Cardiac fibroblast (primary cell): Measurements from ENCODE around the gene LSAMP.

Source experiments
- DNase-seq, 2 donors: peaks; one replicate each; pipeline versions ENCODE4 v3.0.0 to v3.0.0-alpha.2; 2010; ENCODE audit warnings: low read depth in 2 of 2
- H3K4me3 ChIP-seq, 2 donors: replicated peaks in 1 of 2; 1 replicate in 1 of 2; 2 replicates in 1 of 2; pipeline ENCODE4 v1.5.1; 2011; ENCODE audit warnings: low read depth in 2 of 2, low read length in 2 of 2, mild to moderate bottlenecking in 2 of 2, moderate library complexity in 1 of 2
- TF ChIP-seq, protein P1 (sequence below): IDR thresholded peaks from one replicate; pipeline ENCODE4 v1.5.1; 2011; ENCODE audit warnings: low read depth, mild to moderate bottlenecking, low read length, inconsistent platforms

LSAMP gene

DNA sequence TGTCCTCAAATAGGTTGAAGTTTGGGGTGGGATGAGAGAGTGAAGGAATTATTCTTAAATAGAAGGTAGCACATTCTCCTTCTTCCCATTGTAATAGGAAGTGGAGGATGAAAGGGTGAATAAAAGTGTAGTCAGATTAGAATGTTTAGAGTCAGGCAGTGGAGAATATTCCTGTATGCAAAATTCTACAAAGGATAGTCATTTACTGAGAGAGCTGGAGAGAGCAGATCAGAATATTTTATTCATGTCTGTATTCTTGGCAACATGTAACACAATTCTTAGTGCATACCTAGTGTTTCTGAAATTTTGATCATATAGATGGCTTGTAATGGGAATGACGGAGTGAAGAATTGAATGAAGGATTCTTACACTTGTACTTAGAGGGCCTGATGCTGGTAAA, 139.1 kb downstream of the LSAMP start:
- DNase-seq, result no peak
- TF ChIP-seq, protein P1, sequence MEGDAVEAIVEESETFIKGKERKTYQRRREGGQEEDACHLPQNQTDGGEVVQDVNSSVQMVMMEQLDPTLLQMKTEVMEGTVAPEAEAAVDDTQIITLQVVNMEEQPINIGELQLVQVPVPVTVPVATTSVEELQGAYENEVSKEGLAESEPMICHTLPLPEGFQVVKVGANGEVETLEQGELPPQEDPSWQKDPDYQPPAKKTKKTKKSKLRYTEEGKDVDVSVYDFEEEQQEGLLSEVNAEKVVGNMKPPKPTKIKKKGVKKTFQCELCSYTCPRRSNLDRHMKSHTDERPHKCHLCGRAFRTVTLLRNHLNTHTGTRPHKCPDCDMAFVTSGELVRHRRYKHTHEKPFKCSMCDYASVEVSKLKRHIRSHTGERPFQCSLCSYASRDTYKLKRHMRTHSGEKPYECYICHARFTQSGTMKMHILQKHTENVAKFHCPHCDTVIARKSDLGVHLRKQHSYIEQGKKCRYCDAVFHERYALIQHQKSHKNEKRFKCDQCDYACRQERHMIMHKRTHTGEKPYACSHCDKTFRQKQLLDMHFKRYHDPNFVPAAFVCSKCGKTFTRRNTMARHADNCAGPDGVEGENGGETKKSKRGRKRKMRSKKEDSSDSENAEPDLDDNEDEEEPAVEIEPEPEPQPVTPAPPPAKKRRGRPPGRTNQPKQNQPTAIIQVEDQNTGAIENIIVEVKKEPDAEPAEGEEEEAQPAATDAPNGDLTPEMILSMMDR, result no peak
- H3K4me3 ChIP-seq, result no peak overlapping the region

DNA sequence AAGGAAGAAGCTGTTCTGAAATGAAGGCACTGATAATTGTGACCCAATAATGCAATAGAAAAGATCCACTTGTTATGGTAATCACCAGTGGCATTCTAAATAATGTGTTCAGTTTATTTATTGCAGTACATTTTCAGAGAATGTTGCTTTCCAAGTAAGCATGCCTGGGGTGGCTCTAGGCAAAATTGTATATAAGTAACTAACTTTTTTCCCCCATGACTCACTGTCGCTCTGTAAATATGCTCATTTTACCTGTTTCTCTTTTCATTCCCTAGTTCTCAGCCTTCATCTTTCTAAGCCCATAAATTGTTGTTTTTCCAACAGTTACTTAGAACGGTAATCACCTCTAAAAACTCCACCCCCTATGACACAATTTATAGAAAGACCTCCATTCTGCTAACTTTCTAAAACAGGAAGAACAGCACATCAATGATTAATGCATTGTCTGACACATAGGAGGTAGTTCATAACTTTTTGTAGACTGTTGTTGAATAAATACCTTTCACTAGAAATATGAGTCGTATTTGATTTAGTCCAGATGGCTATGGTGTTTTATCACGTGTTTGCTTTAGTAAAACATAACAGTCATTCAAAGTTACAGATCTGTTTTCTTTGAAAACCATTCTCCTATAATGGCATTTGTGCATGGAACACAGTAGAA, 143.1 kb downstream of the LSAMP start:
- TF ChIP-seq, protein P1, result no peak
- peak; percentile 24 to 25 for DNase-seq
- H3K4me3 ChIP-seq, result no peak overlapping the region

DNA sequence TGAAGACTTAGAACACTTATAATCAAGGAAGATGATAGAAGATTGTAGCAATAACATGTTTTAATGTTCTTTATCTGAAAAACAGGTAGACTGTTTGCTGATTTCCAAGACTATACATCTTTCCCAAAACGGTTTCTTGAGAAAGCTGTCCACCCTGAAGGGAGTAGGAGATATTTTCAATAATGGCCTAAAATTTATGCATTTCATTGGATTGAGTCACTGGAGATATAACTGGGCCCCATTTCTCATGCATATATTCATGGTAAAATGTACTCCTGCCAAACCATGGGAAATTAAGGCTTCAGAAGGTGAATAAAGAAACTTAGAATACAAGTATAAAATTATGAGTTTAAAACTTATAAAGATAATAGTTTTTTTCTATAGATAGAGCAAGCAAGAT, 143.9 kb downstream of the LSAMP start:
- TF ChIP-seq, protein P1, result no peak
- DNase-seq, result no peak
- H3K4me3 ChIP-seq, result no peak overlapping the region

DNA sequence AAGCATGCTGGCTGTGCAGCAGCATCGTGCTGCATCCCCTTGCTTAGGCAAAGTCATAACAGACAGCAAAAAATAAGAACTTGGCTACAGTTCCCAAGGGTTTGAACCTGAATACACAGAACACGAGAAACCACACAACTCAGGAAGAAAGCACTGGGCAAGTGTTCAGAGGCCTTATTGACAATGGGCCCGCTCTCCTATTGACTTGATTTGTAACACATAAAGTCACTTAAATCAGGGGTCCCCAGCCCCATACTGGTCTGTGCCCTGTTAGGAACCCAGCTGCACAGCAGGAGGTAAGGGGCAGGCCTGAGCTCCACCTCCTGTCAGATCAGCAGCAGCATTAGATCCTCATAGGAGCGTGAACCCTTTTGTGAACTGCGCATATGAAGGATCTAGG, 145.1 kb downstream of the LSAMP start:
- DNase-seq, result no peak
- TF ChIP-seq, protein P1, result no peak
- no peak overlapping the region for H3K4me3 ChIP-seq

DNA sequence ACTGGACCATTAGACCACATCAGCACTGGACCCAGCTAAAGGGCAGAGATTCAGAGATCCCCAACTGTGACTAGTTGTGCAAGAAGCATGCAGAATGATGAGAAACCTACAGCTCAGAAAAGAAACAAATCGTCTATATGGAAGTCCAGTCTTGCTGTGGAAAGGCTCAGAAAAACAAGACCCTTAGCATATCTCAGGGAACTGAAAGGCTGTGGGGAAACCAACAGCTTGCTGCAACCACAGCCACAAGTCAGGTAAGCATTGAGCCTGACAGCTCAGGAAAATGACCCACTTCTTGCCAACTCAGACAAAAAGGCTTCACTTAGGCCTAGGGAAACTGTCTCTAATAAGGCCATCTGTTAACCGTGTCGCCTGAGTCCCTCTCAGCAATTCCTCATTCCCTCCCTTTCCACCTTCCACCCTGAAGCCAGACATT, 145.6 kb downstream of the LSAMP start:
- no peak for DNase-seq
- TF ChIP-seq, protein P1, result no peak

DNA sequence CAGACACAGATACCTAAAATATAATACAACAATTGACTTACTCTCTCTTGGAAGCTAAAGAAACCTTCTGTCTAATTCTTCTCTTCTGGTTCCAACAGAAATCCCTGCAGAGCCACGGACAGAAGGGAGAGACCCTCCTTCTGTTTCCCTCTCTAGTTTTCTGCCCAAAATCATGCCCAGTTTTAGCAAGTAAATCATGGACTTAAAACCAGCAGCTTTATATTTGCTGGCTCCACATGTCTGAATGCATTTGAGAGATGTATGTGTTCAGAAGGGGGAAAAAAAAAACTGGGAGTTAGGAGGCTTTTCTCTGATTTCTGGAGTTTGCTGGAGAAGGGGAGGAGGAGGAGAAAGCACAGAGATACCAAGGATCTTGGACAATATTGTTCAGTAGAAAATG, 147.1 kb downstream of the LSAMP start:
- TF ChIP-seq, protein P1, result no peak
- DNase-seq, result no peak
- no peak overlapping the region for H3K4me3 ChIP-seq

More for the DNA sequence above, 145.6 kb downstream of the LSAMP start:
- H3K4me3 ChIP-seq, result no peak overlapping the region

DNA sequence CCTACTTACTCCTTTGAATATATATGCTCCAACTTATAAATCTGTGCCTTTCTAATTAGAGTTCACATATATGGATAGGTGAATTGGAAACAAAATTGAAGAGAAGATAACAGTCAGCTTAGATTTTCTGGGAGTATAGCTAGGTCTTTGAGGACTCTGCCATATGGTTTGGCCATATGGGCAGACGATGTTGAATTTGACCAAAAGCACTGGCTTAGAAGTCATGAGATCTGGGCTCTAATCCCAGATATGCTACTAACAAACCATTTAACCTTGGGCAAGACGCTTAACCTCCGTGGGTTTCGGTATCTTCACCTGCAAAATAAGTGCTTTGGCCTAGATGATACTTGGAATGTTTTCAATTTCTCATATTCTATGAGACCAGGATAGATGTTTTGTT, 154.1 kb downstream of the LSAMP start:
- DNase-seq, result no peak
- H3K4me3 ChIP-seq, result no peak overlapping the region
- TF ChIP-seq, protein P1, result no peak
